Measurements from ENCODE around the gene FAM110A.

DNA sequence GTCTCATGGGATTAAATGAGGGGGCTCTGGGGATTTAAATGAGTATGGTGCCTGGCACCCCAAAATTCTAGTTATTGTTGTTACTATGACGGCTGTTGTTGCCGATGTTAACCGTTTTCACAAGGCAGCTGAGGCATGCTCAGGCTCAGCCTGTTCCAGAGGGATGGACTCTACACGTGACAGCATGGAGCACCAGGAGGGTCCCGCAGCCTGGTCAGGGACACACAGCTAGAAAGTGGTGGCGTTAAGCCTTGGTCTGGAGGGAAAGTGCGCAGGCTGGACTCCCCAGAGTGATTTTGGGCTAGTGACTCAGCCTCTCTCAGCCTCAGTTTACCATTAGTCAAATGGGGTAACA, 7.0 kb downstream of the FAM110A start:
- TF ChIP-seq RAD21 (IDR thresholded peaks at IDR 0.05; ENCODE audit: low read depth) (no peak), EP300 (IDR thresholded peaks at IDR 0.05; ENCODE audit: borderline replicate concordance) (no peak), FOXM1 (IDR thresholded peaks at IDR 0.05; ENCODE audit: borderline replicate concordance, low read depth) (no peak), NFIC (IDR thresholded peaks at IDR 0.05) (no peak), TCF12 (IDR thresholded peaks at IDR 0.05; ENCODE audit: low read depth) (no peak), YY1 (IDR thresholded peaks at IDR 0.05; ENCODE audit: low read depth) (no peak), CEBPB (IDR thresholded peaks at IDR 0.05) (no peak), ZBTB7A (IDR thresholded peaks at IDR 0.05; ENCODE audit: low read depth) (no peak)
- TF ChIP-seq, protein P1, sequence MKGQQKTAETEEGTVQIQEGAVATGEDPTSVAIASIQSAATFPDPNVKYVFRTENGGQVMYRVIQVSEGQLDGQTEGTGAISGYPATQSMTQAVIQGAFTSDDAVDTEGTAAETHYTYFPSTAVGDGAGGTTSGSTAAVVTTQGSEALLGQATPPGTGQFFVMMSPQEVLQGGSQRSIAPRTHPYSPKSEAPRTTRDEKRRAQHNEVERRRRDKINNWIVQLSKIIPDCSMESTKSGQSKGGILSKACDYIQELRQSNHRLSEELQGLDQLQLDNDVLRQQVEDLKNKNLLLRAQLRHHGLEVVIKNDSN (IDR thresholded peaks at IDR 0.05) = no peak
